C4-2B (cell line): ENCODE measurements around the gene KLHL10.
"Not testable (repeated sequence)": the region's sequence is repeated elsewhere in the genome, so short reads cannot be mapped to it uniquely, and the experiment has no call there.

Experiments
- H3K27ac ChIP-seq: fragments of 450-650 bp; 2 replicates; pipeline ENCODE4 v1.5.1; 2017
- ZFX ChIP-seq: fragments of 450-650 bp; IDR thresholded peaks from 2 replicates; pipeline ENCODE4 v1.6.1; 2017
- TF ChIP-seq, protein P1 (sequence below): fragments of 450-650 bp; conservative IDR thresholded peaks from 2 replicates; pipeline ENCODE4 v1.5.1; 2017; ENCODE audit warnings: mild to moderate bottlenecking

KLHL10 gene

DNA sequence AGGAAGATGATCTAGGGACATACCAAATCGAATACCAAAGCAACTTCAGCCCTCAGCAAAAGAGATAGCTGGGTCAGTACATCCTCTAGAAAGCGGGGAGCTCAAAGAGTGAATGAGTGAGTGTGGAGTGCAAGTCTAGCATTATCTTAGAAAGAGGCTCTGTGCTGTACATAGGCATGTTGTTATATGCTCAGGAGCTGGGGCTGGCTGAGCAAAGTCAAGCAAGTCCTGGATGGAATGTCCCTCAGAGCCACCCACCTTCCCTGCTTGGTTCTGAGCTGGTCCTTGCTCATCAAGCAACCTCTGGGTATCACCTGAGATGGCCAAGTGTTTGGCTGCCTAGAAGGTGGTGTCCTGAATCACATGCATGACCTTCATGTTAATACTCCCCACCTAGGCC is 32.5 kb downstream of the KLHL10 start:
- peak overlapping the region; percentile 68 for H3K27ac ChIP-seq

GRCh38 chr17:41870627-41871026 is 33.0 kb downstream of the KLHL10 start:
- H3K27ac ChIP-seq, result peak overlapping the region; percentile 68
- TF ChIP-seq ZFX, result no peak
- TF ChIP-seq, protein P1, sequence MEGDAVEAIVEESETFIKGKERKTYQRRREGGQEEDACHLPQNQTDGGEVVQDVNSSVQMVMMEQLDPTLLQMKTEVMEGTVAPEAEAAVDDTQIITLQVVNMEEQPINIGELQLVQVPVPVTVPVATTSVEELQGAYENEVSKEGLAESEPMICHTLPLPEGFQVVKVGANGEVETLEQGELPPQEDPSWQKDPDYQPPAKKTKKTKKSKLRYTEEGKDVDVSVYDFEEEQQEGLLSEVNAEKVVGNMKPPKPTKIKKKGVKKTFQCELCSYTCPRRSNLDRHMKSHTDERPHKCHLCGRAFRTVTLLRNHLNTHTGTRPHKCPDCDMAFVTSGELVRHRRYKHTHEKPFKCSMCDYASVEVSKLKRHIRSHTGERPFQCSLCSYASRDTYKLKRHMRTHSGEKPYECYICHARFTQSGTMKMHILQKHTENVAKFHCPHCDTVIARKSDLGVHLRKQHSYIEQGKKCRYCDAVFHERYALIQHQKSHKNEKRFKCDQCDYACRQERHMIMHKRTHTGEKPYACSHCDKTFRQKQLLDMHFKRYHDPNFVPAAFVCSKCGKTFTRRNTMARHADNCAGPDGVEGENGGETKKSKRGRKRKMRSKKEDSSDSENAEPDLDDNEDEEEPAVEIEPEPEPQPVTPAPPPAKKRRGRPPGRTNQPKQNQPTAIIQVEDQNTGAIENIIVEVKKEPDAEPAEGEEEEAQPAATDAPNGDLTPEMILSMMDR, result no peak

More for the DNA sequence above, 32.5 kb downstream of the KLHL10 start:
- TF ChIP-seq ZFX, result no peak
- TF ChIP-seq, protein P1, result no peak

DNA sequence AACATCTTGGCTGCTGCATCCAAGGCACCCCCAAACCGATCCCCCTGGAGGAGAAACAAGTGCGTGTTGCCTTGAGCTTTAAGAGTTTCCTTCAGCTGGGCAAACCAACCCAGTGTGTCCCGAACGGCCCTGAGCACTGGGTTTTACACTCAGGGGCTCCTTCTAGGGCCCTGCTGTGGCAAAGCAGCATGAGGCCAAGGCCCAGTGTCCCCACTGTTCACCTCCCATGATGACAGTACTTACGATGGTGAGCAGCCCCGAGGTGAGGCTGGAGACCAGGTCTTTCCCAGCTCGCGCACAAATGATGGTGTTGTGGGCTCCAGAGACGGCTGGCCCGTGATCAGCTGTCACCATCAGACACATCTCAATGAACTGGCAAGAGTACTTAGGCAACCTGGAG is 34.2 kb downstream of the KLHL10 start:
- TF ChIP-seq, protein P1, result no peak
- H3K27ac ChIP-seq, result no peak overlapping the region

GRCh38 chr17:41873559-41874292 is 36.1 kb downstream of the KLHL10 start:
- H3K27ac ChIP-seq, result no peak overlapping the region
- TF ChIP-seq, protein P1, result no peak

DNA sequence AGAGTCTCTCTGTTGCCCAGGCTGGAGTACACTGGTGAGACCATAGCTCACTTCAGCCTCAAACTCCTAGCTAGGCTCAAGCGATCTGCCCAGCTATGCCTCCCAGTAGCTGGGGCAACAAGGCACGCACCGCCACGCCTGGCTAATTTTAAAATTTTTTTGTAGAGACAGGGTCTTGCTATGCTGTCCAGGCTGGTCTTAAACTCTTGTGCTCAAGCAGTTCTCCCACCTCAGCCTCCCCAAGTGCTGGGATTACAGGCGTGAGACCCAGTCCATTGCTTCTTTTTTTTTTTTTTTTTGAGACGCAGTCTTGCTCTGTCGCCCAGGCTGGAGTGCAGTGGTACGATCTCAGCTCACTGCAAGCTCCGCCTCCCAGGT is 36.7 kb downstream of the KLHL10 start:
- not testable (repeated sequence) for H3K27ac ChIP-seq

DNA sequence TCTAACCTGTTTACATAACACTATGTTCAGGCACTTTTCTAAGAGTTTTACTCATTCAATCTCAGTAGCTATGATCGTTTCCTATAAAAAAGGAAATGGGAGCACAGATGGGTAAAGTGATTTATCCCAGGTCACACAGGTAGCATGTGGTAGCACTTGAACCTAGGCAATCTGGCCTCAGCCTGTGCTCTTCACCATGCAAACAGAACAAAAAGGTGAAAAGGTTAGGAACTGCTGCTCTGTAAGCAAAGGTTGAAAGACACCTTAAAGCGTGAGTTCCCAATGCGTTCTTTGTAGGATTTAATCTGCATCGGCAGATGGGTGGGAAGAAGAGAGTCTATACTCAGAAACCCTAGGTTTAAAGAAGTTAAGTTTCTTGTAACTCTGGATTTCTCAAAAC is 42.5 kb downstream of the KLHL10 start:
- no peak for TF ChIP-seq ZFX
- TF ChIP-seq, protein P1, result no peak
- H3K27ac ChIP-seq, result no peak overlapping the region

GRCh38 chr17:41882756-41883155 is 45.1 kb downstream of the KLHL10 start:
- TF ChIP-seq, protein P1, result no peak
- TF ChIP-seq ZFX, result no peak
- H3K27ac ChIP-seq, result no peak overlapping the region

DNA sequence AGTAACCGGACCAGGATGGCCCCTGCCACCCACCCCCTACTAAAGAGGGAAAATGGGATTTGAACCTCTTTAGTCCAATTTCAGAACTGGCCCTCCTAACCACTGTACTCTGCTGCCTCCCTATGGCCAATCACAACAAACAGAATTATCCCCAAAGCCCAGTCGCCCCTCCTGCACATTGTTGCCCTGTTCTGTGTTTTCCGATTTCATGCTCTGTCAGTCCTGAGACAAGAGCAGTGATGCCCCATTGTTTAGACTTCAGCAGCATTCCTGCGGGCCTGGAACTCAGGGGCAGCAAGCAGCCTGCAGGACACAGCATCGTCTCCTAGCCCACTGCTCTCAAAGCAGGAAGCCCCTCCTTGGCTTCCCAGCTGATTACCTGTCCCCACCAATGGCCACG is 48.1 kb downstream of the KLHL10 start:
- TF ChIP-seq, protein P1, result no peak
- no peak for TF ChIP-seq ZFX
- H3K27ac ChIP-seq, result no peak overlapping the region
